Measurements from ENCODE around the gene MRPS6. TPM values are rescaled to one million over a fixed set of nuclear protein-coding genes. Genes with fewer than 3 reads are reported as not detected.

The MRPS6 gene
- total RNA-seq = 23.3 TPM

GRCh38 chr21:34073032-34073748, at the start of gene MRPS6, which contains the start of gene SLC5A3:
TSS of gene MRPS6 (plus strand) at chr21:34073578. CDS start at chr21:34073701, 123 bp downstream.
TSS of gene SLC5A3 (plus strand) at chr21:34073578. CDS start at chr21:34095199, 21,621 bp downstream.
- H3K4me1 ChIP-seq = peaks cover 37% of the 10 kb centered on the region
- no peak for DNase-seq (ENCODE audit: extremely low spot score in 2 of 2)
- H3K27me3 ChIP-seq = no peaks in the 10 kb centered on the region
- no peaks in the 10 kb centered on the region for H3K9me3 ChIP-seq
- no peaks in the 10 kb centered on the region for H3K36me3 ChIP-seq
- intact Hi-C loops (cut with DNase I) = loop anchor here (10.0 kb wide), 1 partner anchor 128 kb away; no protein-coding TSS in a partner anchor
- peak within 1 kb of the TSS; percentile 97 for H3K27ac ChIP-seq
- TF ChIP-seq POLR2AphosphoS5 (IDR thresholded peaks at IDR 0.05; ENCODE audit: insufficient read depth in 1 of 2, low read depth in 1 of 2) (peak in 1 of 2 donors; percentile 88), POLR2A (IDR thresholded peaks at IDR 0.05) (peak in 1 of 2 donors; percentile 92)
- TF ChIP-seq, protein P1, sequence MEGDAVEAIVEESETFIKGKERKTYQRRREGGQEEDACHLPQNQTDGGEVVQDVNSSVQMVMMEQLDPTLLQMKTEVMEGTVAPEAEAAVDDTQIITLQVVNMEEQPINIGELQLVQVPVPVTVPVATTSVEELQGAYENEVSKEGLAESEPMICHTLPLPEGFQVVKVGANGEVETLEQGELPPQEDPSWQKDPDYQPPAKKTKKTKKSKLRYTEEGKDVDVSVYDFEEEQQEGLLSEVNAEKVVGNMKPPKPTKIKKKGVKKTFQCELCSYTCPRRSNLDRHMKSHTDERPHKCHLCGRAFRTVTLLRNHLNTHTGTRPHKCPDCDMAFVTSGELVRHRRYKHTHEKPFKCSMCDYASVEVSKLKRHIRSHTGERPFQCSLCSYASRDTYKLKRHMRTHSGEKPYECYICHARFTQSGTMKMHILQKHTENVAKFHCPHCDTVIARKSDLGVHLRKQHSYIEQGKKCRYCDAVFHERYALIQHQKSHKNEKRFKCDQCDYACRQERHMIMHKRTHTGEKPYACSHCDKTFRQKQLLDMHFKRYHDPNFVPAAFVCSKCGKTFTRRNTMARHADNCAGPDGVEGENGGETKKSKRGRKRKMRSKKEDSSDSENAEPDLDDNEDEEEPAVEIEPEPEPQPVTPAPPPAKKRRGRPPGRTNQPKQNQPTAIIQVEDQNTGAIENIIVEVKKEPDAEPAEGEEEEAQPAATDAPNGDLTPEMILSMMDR (IDR thresholded peaks at IDR 0.05) = peak in 1 of 3 experiments; percentile 7
- H3K4me3 ChIP-seq = peak within 1 kb of the TSS; percentile 69 to 89

GRCh38 chr21:34023691-34024373, 49.5 kb upstream of the MRPS6 start:
- Histone ChIP-seq H3K4me3 (no peak overlapping the region), H3K27me3 (no peaks in the 10 kb centered on the region), H3K36me3 (no peaks in the 10 kb centered on the region), H3K9me3 (no peaks in the 10 kb centered on the region), H3K27ac (no peak overlapping the region), H3K4me1 (no peaks in the 10 kb centered on the region)
- TF ChIP-seq POLR2AphosphoS5 (IDR thresholded peaks at IDR 0.05; ENCODE audit: insufficient read depth in 1 of 2, low read depth in 1 of 2) = no peak
- TF ChIP-seq, protein P1 (IDR thresholded peaks at IDR 0.05) = no peak
- DNase-seq (ENCODE audit: extremely low spot score in 2 of 2) = no peak
- intact Hi-C loops (cut with DNase I) = no loop called here

GRCh38 chr21:34024374-34024693, 49.0 kb upstream of the MRPS6 start:
- Histone ChIP-seq H3K9me3 (no peaks in the 10 kb centered on the region), H3K4me1 (no peaks in the 10 kb centered on the region), H3K27me3 (no peaks in the 10 kb centered on the region), H3K36me3 (no peaks in the 10 kb centered on the region), H3K27ac (no peak overlapping the region), H3K4me3 (no peak overlapping the region)
- TF ChIP-seq POLR2AphosphoS5 (IDR thresholded peaks at IDR 0.05; ENCODE audit: insufficient read depth in 1 of 2, low read depth in 1 of 2) (no peak), POLR2A (IDR thresholded peaks at IDR 0.05) (no peak)
- TF ChIP-seq, protein P1 (IDR thresholded peaks at IDR 0.05) = no peak
- intact Hi-C loops (cut with DNase I) = no loop called here
- no peak for DNase-seq (ENCODE audit: extremely low spot score in 2 of 2)

DNA sequence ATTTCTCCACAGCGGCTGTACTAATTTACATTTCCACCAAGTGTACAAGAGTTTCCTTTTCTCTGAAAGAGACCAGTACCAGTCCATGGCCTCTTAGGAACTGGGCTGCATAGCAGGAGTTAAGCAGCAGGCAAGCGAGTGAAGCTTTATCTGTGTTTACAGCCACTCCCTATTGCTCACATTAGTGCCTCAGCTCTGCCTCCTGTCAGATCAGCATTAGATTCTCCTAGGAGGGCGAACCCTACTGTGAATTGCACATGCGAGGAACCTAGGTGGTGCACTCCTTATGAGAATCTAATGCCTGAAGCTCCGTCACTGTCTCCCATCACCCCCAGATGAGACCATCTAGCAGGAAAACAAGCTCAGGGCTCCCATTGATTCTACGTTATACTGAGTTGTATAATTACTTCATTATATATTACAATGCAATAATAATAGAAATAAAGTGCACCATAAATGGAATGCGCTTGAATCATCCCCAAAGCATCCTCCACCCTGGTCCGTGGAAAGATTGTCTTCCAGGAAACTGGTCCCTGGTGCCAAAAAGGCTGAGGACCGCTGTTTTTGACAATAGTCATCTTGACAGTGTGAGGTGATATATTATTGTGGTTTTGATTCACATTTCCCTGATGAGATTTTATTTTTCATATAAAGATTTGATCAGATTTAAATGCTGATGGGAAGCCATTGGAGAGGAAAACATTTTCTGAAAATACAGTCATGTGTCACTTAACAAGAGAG, 45.5 kb upstream of the MRPS6 start:
- DNase-seq (ENCODE audit: extremely low spot score in 2 of 2) = no peak
- H3K4me1 ChIP-seq = no peaks in the 10 kb centered on the region
- no peaks in the 10 kb centered on the region for H3K27me3 ChIP-seq
- intact Hi-C loops (cut with DNase I) = no loop called here
- no peaks in the 10 kb centered on the region for H3K36me3 ChIP-seq
- no peak overlapping the region for H3K4me3 ChIP-seq
- TF ChIP-seq, protein P1 (IDR thresholded peaks at IDR 0.05) = no peak
- TF ChIP-seq POLR2AphosphoS5 (IDR thresholded peaks at IDR 0.05; ENCODE audit: insufficient read depth in 1 of 2, low read depth in 1 of 2) (no peak), POLR2A (IDR thresholded peaks at IDR 0.05) (no peak)
- H3K9me3 ChIP-seq = no peaks in the 10 kb centered on the region
- no peak overlapping the region for H3K27ac ChIP-seq

All from vagina (tissue), 2 donors.